ENCODE data around the gene GNAI3.

GNAI3 gene

DNA sequence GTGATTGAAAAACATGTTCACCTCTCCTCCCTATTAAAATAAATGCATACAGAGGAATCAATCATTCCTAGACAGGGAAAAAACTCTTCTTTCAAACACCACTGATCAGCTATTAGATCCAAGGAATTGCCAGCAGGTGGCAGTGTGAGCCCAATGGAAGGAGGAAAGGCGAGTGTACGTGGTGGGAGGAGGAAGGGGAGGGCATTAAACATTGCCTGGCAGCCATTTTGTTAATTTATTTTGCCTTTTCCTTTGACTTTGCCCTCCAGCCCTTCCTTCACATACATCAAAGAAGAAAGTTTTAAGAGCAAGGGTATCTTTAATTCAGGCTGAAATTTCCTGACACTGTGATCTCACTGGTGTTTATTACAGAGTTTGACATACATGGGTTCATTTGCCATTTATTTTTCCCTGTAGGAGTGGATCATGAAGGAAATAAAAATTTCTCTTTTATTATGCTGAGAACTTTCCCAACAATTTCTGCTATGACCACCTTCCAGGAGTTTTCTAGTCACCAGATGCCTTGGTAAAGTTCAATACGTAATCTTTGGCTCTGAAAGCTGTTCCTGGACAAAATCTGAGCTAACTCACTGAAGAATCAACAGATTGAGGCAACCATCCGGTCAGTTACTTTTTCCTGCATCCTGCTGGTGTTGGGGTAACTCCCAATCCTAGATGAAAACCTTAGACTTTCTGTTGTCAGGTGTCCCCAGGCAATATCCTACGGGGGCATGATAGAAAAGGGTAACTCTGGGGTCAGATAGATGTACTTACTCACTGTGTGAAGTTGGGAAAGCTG, 1.9 kb upstream of the GNAI3 start:
- peak overlapping the region; percentile 80 for H3K4me2 ChIP-seq (ENCODE audit: insufficient read depth, low read length)
- no peak for TF ChIP-seq EZH2 (IDR thresholded peaks at IDR 0.05; ENCODE audit: borderline replicate concordance, low read depth, low read length, severe bottlenecking)
- TF ChIP-seq, protein P1, sequence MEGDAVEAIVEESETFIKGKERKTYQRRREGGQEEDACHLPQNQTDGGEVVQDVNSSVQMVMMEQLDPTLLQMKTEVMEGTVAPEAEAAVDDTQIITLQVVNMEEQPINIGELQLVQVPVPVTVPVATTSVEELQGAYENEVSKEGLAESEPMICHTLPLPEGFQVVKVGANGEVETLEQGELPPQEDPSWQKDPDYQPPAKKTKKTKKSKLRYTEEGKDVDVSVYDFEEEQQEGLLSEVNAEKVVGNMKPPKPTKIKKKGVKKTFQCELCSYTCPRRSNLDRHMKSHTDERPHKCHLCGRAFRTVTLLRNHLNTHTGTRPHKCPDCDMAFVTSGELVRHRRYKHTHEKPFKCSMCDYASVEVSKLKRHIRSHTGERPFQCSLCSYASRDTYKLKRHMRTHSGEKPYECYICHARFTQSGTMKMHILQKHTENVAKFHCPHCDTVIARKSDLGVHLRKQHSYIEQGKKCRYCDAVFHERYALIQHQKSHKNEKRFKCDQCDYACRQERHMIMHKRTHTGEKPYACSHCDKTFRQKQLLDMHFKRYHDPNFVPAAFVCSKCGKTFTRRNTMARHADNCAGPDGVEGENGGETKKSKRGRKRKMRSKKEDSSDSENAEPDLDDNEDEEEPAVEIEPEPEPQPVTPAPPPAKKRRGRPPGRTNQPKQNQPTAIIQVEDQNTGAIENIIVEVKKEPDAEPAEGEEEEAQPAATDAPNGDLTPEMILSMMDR (IDR thresholded peaks at IDR 0.05; ENCODE audit: borderline replicate concordance, extremely low read depth, low read length, poor library complexity, severe bottlenecking), result peak; percentile 95
- peaks cover 12% of the 10 kb centered on the region; the same call in 1 of the 2 replicates for H4K20me1 ChIP-seq (ENCODE audit: insufficient read depth, low read length)
- no peaks in the 10 kb centered on the region for H3K27me3 ChIP-seq (ENCODE audit: insufficient read depth, low read length, poor library complexity)
- H3K9ac ChIP-seq (ENCODE audit: low read depth, low read length), result peak overlapping the region; percentile 79
- H3K27ac ChIP-seq (ENCODE audit: low read length), result peak overlapping the region; percentile 88
- H3K4me1 ChIP-seq (ENCODE audit: insufficient read depth, low read length), result peaks cover 47% of the 10 kb centered on the region
- H2AFZ ChIP-seq (ENCODE audit: low read depth, low read length), result peak overlapping the region; percentile 82
- peaks cover 49% of the 10 kb centered on the region for H3K79me2 ChIP-seq (ENCODE audit: insufficient read depth, low read length)
- H3K4me3 ChIP-seq (ENCODE audit: low read depth in 1 of 2, low read length in 2 of 2), result peak overlapping the region; percentile 71 to 98
- DNase-seq, result peak; percentile 92
- ATAC-seq (ENCODE audit: insufficient read depth, low read depth), result peak; percentile 69
- H3K9me3 ChIP-seq (ENCODE audit: insufficient read depth, low read length, severe bottlenecking), result no peaks in the 10 kb centered on the region
- H3K36me3 ChIP-seq (ENCODE audit: insufficient read depth, low read length), result no peaks in the 10 kb centered on the region; the same call in 1 of the 2 replicates

DNA sequence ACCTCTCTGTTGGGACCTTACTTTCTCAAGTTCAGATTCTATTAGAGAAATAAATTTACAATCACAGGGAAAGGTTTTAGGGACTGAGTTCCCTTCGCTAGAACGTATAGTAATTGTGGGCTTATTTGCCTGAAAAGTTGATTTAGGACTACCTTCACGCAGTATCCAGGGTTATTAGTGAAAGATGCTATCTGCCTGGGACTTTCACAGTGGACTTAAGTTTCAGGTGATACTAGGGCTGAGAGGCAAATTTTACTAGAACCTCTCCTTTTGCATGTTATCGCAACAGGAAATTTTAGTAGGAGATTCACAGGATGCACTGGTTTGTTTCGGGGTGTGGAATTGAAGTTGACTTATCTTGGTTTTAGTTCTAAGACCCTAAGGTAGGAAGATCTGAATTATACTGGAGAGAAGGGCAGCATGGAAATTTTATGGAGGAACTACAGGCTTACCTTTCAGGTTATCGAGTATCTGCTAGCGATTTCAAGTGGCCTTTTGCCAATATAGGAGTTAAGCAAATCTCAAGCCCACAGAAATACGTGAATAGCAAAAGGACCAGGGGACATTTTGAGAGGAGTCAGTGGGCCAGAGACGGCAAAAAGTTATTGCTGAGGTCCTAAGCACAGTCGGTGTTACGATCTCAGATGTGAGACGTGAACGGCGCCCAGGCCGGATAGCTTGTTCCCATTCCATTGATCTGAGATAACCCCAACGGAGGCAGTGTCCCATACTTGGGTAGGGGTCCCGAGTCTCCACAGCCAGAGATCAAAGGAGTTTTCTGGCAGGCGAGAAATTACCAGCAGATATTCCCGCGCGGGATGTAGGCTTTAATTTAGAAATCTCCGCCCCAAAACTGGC, 723 bp upstream of the GNAI3 start:
- H3K27me3 ChIP-seq (ENCODE audit: insufficient read depth, low read length, poor library complexity), result no peaks in the 10 kb centered on the region
- TF ChIP-seq EZH2 (IDR thresholded peaks at IDR 0.05; ENCODE audit: borderline replicate concordance, low read depth, low read length, severe bottlenecking), result no peak
- TF ChIP-seq, protein P1 (IDR thresholded peaks at IDR 0.05; ENCODE audit: borderline replicate concordance, extremely low read depth, low read length, poor library complexity, severe bottlenecking), result no peak
- H3K9me3 ChIP-seq (ENCODE audit: insufficient read depth, low read length, severe bottlenecking), result no peaks in the 10 kb centered on the region
- DNase-seq, result no peak
- peak overlapping the region; percentile 95 for H2AFZ ChIP-seq (ENCODE audit: low read depth, low read length)
- peak overlapping the region; percentile 80 for H3K4me2 ChIP-seq (ENCODE audit: insufficient read depth, low read length)
- H3K36me3 ChIP-seq (ENCODE audit: insufficient read depth, low read length), result no peaks in the 10 kb centered on the region; the same call in 1 of the 2 replicates
- peak overlapping the region; percentile 71 to 98 for H3K4me3 ChIP-seq (ENCODE audit: low read depth in 1 of 2, low read length in 2 of 2)
- peak; percentile 7; the same call in 1 of the 3 replicates for ATAC-seq (ENCODE audit: insufficient read depth, low read depth)
- H3K9ac ChIP-seq (ENCODE audit: low read depth, low read length), result peak overlapping the region; percentile 79
- H3K27ac ChIP-seq (ENCODE audit: low read length), result peak overlapping the region; percentile 88
- H4K20me1 ChIP-seq (ENCODE audit: insufficient read depth, low read length), result peaks cover 12% of the 10 kb centered on the region; the same call in 1 of the 2 replicates
- peaks cover 60% of the 10 kb centered on the region for H3K79me2 ChIP-seq (ENCODE audit: insufficient read depth, low read length)
- H3K4me1 ChIP-seq (ENCODE audit: insufficient read depth, low read length), result peaks cover 49% of the 10 kb centered on the region

DNA sequence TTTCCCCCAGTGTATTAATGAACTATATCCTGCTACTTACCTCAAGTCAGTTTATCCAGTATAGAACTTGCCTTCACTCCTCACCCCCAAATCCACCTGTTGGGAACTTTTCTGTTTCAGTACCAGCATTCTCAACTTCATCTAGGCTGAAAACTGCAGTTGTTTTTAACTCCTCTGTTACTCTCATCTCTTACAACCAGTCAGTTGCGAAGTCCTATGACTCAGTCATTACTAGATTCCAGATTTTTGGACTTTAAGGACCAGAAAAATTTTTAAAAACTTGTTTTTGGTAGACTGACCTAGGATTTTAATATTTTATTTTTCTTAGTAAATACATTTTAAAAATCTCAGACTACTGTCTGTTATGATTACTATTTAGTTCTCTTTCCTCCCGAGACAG, 8.1 kb downstream of the GNAI3 start:
- Histone ChIP-seq H3K9ac (ENCODE audit: low read depth, low read length) (no peak overlapping the region), H3K27me3 (ENCODE audit: insufficient read depth, low read length, poor library complexity) (no peaks in the 10 kb centered on the region), H3K4me2 (ENCODE audit: insufficient read depth, low read length) (no peak overlapping the region), H3K4me1 (ENCODE audit: insufficient read depth, low read length) (peaks cover 1% of the 10 kb centered on the region), H3K4me3 (ENCODE audit: low read depth in 1 of 2, low read length in 2 of 2) (no peak overlapping the region), H2AFZ (ENCODE audit: low read depth, low read length) (no peak overlapping the region), H3K9me3 (ENCODE audit: insufficient read depth, low read length, severe bottlenecking) (no peaks in the 10 kb centered on the region), H3K36me3 (ENCODE audit: insufficient read depth, low read length) (peaks cover 6% of the 10 kb centered on the region; the same call in 1 of the 2 replicates), H4K20me1 (ENCODE audit: insufficient read depth, low read length) (peaks cover 62% of the 10 kb centered on the region), H3K79me2 (ENCODE audit: insufficient read depth, low read length) (peaks cover 100% of the 10 kb centered on the region), H3K27ac (ENCODE audit: low read length) (no peak overlapping the region)
- no peak for DNase-seq
- no peak for ATAC-seq (ENCODE audit: insufficient read depth, low read depth)
- TF ChIP-seq, protein P1 (IDR thresholded peaks at IDR 0.05; ENCODE audit: borderline replicate concordance, extremely low read depth, low read length, poor library complexity, severe bottlenecking), result no peak
- no peak for TF ChIP-seq EZH2 (IDR thresholded peaks at IDR 0.05; ENCODE audit: borderline replicate concordance, low read depth, low read length, severe bottlenecking)

All from DND-41 (cell line).